Tibial nerve (tissue), 3 donors: ENCODE measurements around the gene S1PR1.

Experiments
- CTCF ChIP-seq, 5 experiments: fragments of 200-600 bp in 3 of 5; fragments of 450-650 bp in 2 of 5; sonication (generic) in 3 of 5; IDR thresholded peaks; one replicate each; pipeline ENCODE4 v1.5.1; 2016 to 2019; ENCODE audit warnings: antibody characterized with exemption in 5 of 5, mild to moderate bottlenecking in 3 of 5, moderate library complexity in 2 of 5
- POLR2A ChIP-seq, 2 donors: fragments of 450-650 bp; IDR thresholded peaks; one replicate each; pipeline ENCODE4 v1.6.1; 2017; ENCODE audit warnings: antibody characterized with exemption in 2 of 2, mild to moderate bottlenecking in 2 of 2, moderate library complexity in 2 of 2

DNA sequence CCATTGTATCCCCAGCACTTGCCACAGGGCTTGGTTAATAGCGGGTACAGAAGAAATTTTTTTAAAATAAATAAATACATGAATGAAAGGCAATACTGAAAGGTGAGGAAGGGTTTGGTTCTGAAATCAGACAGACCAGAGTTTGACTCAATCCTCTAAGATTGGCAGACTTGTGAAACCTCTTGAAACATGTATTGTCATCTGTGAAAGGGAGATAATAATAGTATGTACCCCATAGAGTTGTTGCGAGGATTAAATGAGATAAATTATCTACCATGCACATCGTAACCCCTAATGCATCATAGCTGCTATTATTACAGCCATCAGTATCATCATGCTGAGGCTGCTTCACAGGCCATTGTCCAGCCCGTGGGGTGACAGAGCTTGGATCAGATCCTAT is 41.4 kb downstream of the S1PR1 start:
- TF ChIP-seq POLR2A (IDR thresholded peaks at IDR 0.05), result no peak
- no peak for TF ChIP-seq CTCF (IDR thresholded peaks at IDR 0.05)
